Prostate gland (tissue), 2 donors: Measurements from ENCODE around the gene COL11A2.

Experiments
- CTCF ChIP-seq, 4 experiments: fragments of 200-600 bp in 2 of 4; fragments of 450-650 bp in 2 of 4; sonication (generic) in 2 of 4; IDR thresholded peaks; 1 replicate in 3 of 4; 2 replicates in 1 of 4; pipeline ENCODE4 v1.5.1; 2016 to 2019; ENCODE audit warnings: antibody characterized with exemption in 4 of 4, mild to moderate bottlenecking in 2 of 4, moderate library complexity in 2 of 4
- POLR2A ChIP-seq: fragments of 450-650 bp; IDR thresholded peaks from one replicate; pipeline ENCODE4 v1.6.1; 2016; ENCODE audit warnings: antibody characterized with exemption, mild to moderate bottlenecking

- TF ChIP-seq CTCF (IDR thresholded peaks at IDR 0.05) (no peak), POLR2A (no peak)
Measured at GRCh38 chr6:33237741-33238140, 45.5 kb upstream of the COL11A2 start.
